Activated B cell treated with CpG ODN at 0.5 μM for 24 hours (primary cell): ENCODE data around the gene MACO1. TPM values are rescaled to one million over a fixed set of nuclear protein-coding genes. Genes with fewer than 3 reads are reported as not detected.
"Not testable (repeated sequence)": the region's sequence is repeated elsewhere in the genome, so short reads cannot be mapped to it uniquely, and the experiment has no call there.

Experiments
- ATAC-seq: fragments of 200-7000 bp; cut with Tn5 transposase; one replicate; pipeline ENCODE4 v1.10.0; 2021; ENCODE audit warnings: low read depth, mild to moderate bottlenecking, moderate library complexity
- CTCF ChIA-PET: fragments of 350-600 bp; sonication (Branson Sonifier 250); formaldehyde crosslinking; loops from one replicate; lab custom pipeline; 2021; ENCODE audit warnings: antibody characterized with exemption; lab: Charles Lee
- POLR2A ChIA-PET: fragments of 350-600 bp; sonication (Branson Sonifier 250); formaldehyde crosslinking; loops from one replicate; lab custom pipeline; 2021; ENCODE audit warnings: antibody characterized with exemption; lab: Charles Lee
- DNase-seq: peaks from one replicate; pipeline ENCODE4 v3.0.0; 2022
- H3K27ac Mint-ChIP-seq: one replicate; pipeline ENCODE4 v1.8.0; 2020; ENCODE audit warnings: mixed read lengths
- H3K27me3 Mint-ChIP-seq: one replicate; pipeline ENCODE4 v1.8.0; 2021; ENCODE audit warnings: mixed read lengths
- H3K36me3 Mint-ChIP-seq: one replicate; pipeline ENCODE4 v1.8.0; 2021; ENCODE audit warnings: low read depth, mixed read lengths
- H3K4me1 Mint-ChIP-seq: one replicate; pipeline ENCODE4 v1.8.0; 2021; ENCODE audit warnings: mixed read lengths
- H3K4me3 Mint-ChIP-seq: one replicate; pipeline ENCODE4 v1.8.0; 2020; ENCODE audit warnings: mild to moderate bottlenecking, mixed read lengths
- H3K9me3 Mint-ChIP-seq: one replicate; pipeline ENCODE4 v1.8.0; 2020; ENCODE audit warnings: mixed read lengths
- CTCF ChIP-seq: fragments of 200-600 bp; IDR thresholded peaks from one replicate; pipeline ENCODE4 v1.8.0; 2022; ENCODE audit warnings: antibody characterized with exemption, mild to moderate bottlenecking
- intact Hi-C: fragments of 100-400 bp; cut with micrococcal nuclease; formaldehyde crosslinking; loops from one replicate; pipeline ENCODE4 v1.15.1; 2024
- total RNA-seq: library from RNA; stranded (reverse); gene quantifications from 2 replicates; pipeline ENCODE4 v1.2.3, GENCODE V29; 2022

The MACO1 gene
- total RNA-seq, 1 donor from 2014 or later, result 19.7 TPM

DNA sequence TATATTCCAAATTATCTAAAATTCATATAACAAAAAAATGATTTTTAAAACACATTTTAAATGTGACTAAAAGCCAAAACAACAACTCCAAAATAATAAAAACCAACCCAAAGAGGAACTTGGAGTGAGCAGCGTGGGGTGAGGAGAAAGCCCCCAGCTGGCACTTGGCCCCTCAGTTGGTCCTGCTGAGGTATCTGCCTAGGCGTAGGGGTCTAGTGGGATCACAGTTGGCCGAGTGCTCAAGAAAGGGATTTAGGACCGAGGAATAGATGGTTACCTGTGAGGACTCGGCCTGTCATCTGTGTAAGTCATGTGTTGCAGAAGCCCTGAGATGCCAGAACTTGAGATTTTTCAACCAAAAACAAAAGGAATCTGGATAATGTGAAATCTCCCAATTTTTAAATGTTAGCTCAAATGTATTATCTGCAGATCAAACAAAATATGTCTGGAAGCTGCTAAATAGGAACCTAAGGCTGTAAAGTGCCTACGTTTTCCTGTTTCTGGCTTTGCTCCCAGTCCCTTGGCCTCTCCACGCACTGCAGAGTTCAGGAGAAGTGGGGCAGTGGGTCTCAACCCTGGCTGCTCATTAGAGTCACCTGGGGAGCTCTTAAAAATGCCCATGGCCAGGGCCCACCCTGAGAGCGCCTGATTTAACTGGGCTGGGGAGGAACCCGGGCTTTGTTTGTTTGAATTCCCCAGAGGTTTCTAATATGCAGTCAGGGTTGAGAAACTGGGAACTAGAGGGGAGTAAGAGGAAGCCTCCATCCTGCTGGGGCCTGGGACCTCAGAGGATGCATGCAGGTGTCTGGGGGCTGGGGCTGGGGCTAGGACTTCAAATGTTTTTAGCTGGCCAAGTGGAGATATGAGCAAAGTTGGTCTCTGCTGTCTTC is 74.3 kb downstream of the MACO1 start:
- ChIA-PET CTCF (interaction anchor here (0.8 to 2.8 kb wide), 5 partner anchors 15 to 314 kb away, joined by 3 to 35 read pairs (median 10); no protein-coding TSS in a partner anchor), POLR2A (interaction anchor here (0.9 kb wide), 1 partner anchor 306 kb away, joined by 3 read pairs; no protein-coding TSS in a partner anchor)
- H3K27ac Mint-ChIP-seq, result no peak overlapping the region
- H3K9me3 Mint-ChIP-seq, result no peaks in the 10 kb centered on the region
- peaks cover 10% of the 10 kb centered on the region for H3K4me1 Mint-ChIP-seq
- no peak overlapping the region for H3K4me3 Mint-ChIP-seq
- H3K27me3 Mint-ChIP-seq, result peaks cover 3% of the 10 kb centered on the region
- intact Hi-C loops, result no loop called here
- no peak for TF ChIP-seq CTCF
- no peak for ATAC-seq
- peaks cover 13% of the 10 kb centered on the region for H3K36me3 Mint-ChIP-seq
- DNase-seq, result no peak

GRCh38 chr1:25505656-25506385 is 75.1 kb downstream of the MACO1 start:
- POLR2A ChIA-PET, result no interaction called here
- peaks cover 10% of the 10 kb centered on the region for H3K4me1 Mint-ChIP-seq
- DNase-seq, result no peak
- no peak for ATAC-seq
- peaks cover 3% of the 10 kb centered on the region for H3K27me3 Mint-ChIP-seq
- intact Hi-C loops, result no loop called here
- no peak overlapping the region for H3K27ac Mint-ChIP-seq
- peaks cover 5% of the 10 kb centered on the region for H3K36me3 Mint-ChIP-seq
- H3K9me3 Mint-ChIP-seq, result no peaks in the 10 kb centered on the region
- no peak overlapping the region for H3K4me3 Mint-ChIP-seq
- TF ChIP-seq CTCF, result no peak
- CTCF ChIA-PET, result interaction anchor here (0.8 to 2.2 kb wide), 3 partner anchors 14 to 305 kb away, joined by 3 to 35 read pairs (median 14); no protein-coding TSS in a partner anchor

GRCh38 chr1:25506566-25507463 is 76.1 kb downstream of the MACO1 start:
- H3K36me3 Mint-ChIP-seq, H3K4me1 Mint-ChIP-seq, H3K27ac Mint-ChIP-seq, DNase-seq, H3K27me3 Mint-ChIP-seq, H3K9me3 Mint-ChIP-seq, CTCF ChIA-PET, ATAC-seq, POLR2A ChIA-PET, intact Hi-C loops, H3K4me3 Mint-ChIP-seq: not testable (repeated sequence)

DNA sequence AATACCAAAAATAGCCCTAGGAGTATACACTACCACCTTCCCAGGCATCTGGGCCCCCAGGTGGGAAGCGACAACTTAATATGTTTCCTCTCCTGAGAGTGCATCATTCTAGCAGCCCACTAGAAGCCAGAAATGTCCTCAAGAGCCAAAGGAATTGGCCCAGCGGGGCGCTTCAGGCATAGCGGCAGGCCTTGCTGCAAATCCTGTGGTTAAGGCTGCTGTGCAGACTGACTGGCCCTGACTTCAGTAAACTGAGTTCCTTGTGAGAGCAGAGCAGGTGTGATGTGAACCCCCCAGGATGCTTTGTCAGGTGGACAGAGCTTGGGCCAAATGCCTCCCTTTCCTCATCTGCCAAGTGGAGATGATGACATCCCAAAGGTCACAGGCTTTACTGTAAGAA is 83.0 kb downstream of the MACO1 start:
- Mint-ChIP-seq H3K4me1 (no peaks in the 10 kb centered on the region), H3K27me3 (no peaks in the 10 kb centered on the region), H3K9me3 (no peaks in the 10 kb centered on the region), H3K4me3 (no peak overlapping the region), H3K36me3 (no peaks in the 10 kb centered on the region), H3K27ac (no peak overlapping the region)
- ChIA-PET POLR2A (no interaction called here), CTCF (interaction anchor here (1.0 kb wide), 1 partner anchor 172 kb away, joined by 3 read pairs; no protein-coding TSS in a partner anchor)
- TF ChIP-seq CTCF, result no peak
- DNase-seq (no peak), ATAC-seq (no peak)
- intact Hi-C loops, result no loop called here

DNA sequence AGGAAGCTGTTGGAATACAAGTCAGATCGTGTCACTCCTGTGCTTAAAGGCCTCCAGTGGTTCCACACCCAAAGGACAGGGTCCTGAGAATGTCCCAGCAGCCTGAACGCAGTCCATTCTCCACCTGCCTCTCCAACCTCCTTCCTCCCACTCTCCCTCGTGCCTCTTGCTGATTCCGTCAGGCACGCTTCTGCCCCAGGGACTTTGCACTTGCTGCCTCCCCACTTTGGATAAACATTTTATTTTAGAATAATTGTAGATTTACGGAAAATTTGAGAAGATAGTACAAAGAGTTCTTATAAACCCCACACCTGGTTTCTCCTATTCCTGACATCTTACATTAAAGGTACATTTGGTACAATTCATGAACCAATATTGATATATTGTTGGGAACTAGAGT is 84.3 kb downstream of the MACO1 start:
- POLR2A ChIA-PET, result no interaction called here
- ATAC-seq (no peak), DNase-seq (no peak)
- intact Hi-C loops, result no loop called here
- CTCF ChIA-PET, result no interaction called here
- H3K27me3 Mint-ChIP-seq, result no peaks in the 10 kb centered on the region
- H3K9me3 Mint-ChIP-seq, result no peaks in the 10 kb centered on the region
- no peak for TF ChIP-seq CTCF
- no peak overlapping the region for H3K27ac Mint-ChIP-seq
- H3K4me1 Mint-ChIP-seq, result no peaks in the 10 kb centered on the region
- H3K4me3 Mint-ChIP-seq, result no peak overlapping the region
- H3K36me3 Mint-ChIP-seq, result no peaks in the 10 kb centered on the region
